IPS-15b (cell line): Measurements from ENCODE around the gene RPIA.

ENCODE experiments used
- H3K27me3 ChIP-seq: one replicate; pipeline ENCODE4 v1.6.1; 2013; ENCODE audit warnings: low read length; ENCODE audit not compliant: control insufficient read depth, insufficient read depth
- H3K36me3 ChIP-seq: one replicate; pipeline ENCODE4 v1.6.1; 2013; ENCODE audit warnings: low read length; ENCODE audit not compliant: control insufficient read depth, insufficient read depth
- H3K4me1 ChIP-seq: one replicate; pipeline ENCODE4 v1.6.1; 2013; ENCODE audit warnings: mild to moderate bottlenecking, low read length; ENCODE audit not compliant: control insufficient read depth, insufficient read depth
- H3K4me3 ChIP-seq: one replicate; pipeline ENCODE4 v1.5.1; 2013; ENCODE audit warnings: low read depth, low read length
- H3K9ac ChIP-seq: one replicate; pipeline ENCODE4 v1.6.1; 2013; ENCODE audit warnings: low read depth, mild to moderate bottlenecking, low read length
- H3K9me3 ChIP-seq: one replicate; pipeline ENCODE4 v1.6.1; 2013; ENCODE audit warnings: mild to moderate bottlenecking, low read length; ENCODE audit not compliant: control insufficient read depth, insufficient read depth

The RPIA gene

DNA sequence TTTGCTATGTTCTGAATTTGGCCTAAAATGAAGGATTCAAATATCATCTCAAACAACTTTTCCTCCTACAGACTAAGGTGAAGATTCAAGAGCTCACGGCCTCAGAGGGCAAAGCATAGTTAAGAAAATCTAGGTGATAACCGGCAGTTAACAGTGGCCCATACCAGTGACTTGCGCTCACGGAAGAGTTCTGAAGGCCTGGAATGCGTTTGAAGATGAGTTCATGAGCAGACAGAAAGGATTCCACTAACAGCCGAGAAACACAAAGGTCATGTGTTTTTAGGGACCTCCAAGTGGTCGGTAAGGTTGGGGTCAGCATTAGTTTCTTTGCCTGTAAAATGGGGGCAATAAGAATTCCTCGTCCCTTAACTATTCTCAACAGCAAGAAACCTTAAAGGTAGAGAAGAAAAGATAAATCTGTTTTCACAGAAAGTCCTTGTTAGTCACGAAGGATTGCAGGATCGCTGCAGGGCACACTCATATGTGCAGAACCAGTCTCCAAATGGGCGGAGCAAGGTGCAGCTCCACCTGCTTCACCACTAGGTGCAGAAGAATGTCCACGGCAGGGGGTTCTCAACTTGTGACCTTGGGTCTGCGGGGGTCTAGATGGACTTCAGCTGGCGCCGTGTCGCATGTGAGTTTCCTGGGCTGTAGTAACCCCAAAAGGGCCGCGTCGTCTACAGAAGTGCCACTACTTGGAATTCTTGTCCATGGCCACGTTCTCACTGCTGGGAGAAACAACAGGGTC lies 708 bp upstream of the RPIA start:
- H3K4me1 ChIP-seq, result no peaks in the 10 kb centered on the region
- H3K4me3 ChIP-seq, result peak overlapping the region; percentile 98
- H3K27me3 ChIP-seq, result peaks cover 9% of the 10 kb centered on the region
- H3K36me3 ChIP-seq, result no peaks in the 10 kb centered on the region
- H3K9ac ChIP-seq, result peak overlapping the region; percentile 91
- peaks cover 2% of the 10 kb centered on the region for H3K9me3 ChIP-seq

DNA sequence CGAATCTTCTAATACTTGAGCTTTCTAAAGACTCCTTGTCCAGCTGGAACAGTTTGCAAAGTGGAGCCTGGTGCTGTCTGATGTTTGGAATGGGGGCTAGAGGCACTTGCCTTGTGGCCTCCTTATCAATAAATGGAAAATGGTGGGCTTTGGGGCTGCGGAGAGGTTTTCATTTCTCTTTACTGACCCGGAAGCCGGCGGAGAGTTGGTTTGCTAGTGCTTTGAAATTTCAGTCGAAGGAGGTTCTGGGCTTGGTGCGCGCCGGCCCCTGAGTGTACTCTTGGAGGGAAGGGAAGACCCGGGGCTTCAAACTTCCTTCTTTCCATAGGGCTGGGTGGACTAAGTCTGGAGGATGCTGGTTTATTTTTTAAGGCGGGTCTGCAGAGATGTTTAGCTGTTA lies 714 bp downstream of the RPIA start:
- no peaks in the 10 kb centered on the region for H3K4me1 ChIP-seq

DNA sequence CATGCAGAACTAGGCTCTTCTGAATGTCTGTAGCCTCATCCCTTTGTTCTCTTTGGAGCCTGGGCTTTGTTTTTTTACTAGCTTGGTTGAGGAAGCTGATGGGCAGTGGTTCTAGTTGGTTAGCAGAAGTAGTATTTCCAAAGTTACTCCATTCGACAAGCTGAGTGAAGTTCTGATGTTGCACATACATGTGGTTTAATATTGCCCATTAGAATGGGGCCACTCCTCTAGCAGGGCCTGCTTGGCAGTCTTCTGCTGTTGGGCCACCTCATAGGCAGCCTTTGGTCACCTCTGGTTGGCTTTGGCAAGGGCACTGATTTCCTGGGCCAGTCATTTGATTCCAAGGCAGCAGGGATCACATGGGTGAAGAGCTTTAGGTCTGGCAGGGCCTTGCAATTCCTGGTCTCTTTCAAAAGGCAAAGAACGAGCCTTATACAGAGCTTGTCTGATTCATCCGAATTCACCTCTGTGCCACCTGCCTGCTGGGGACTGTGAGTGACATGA lies 2.5 kb downstream of the RPIA start:
- no peaks in the 10 kb centered on the region for H3K36me3 ChIP-seq
- no peak overlapping the region for H3K9ac ChIP-seq
- no peaks in the 10 kb centered on the region for H3K4me1 ChIP-seq
- no peak overlapping the region for H3K4me3 ChIP-seq
- H3K9me3 ChIP-seq, result no peaks in the 10 kb centered on the region
- peaks cover 9% of the 10 kb centered on the region for H3K27me3 ChIP-seq

More for the DNA sequence above, 714 bp downstream of the RPIA start:
- no peaks in the 10 kb centered on the region for H3K9me3 ChIP-seq
- H3K27me3 ChIP-seq, result peaks cover 9% of the 10 kb centered on the region
- H3K36me3 ChIP-seq, result no peaks in the 10 kb centered on the region
- peak overlapping the region; percentile 72 for H3K9ac ChIP-seq
- peak overlapping the region; percentile 83 for H3K4me3 ChIP-seq

- Histone ChIP-seq H3K4me3 (no peak overlapping the region), H3K9me3 (no peaks in the 10 kb centered on the region), H3K9ac (no peak overlapping the region), H3K27me3 (peaks cover 9% of the 10 kb centered on the region), H3K36me3 (peaks cover 3% of the 10 kb centered on the region), H3K4me1 (no peaks in the 10 kb centered on the region)
Measured at GRCh38 chr2:88696611-88697010, 5.1 kb downstream of the RPIA start.

- peaks cover 5% of the 10 kb centered on the region for H3K36me3 ChIP-seq
- no peaks in the 10 kb centered on the region for H3K4me1 ChIP-seq
- H3K4me3 ChIP-seq, result no peak overlapping the region
- H3K9ac ChIP-seq, result no peak overlapping the region
- peaks cover 4% of the 10 kb centered on the region for H3K27me3 ChIP-seq
- no peaks in the 10 kb centered on the region for H3K9me3 ChIP-seq
Measured at GRCh38 chr2:88697370-88698026, 6.0 kb downstream of the RPIA start.

DNA sequence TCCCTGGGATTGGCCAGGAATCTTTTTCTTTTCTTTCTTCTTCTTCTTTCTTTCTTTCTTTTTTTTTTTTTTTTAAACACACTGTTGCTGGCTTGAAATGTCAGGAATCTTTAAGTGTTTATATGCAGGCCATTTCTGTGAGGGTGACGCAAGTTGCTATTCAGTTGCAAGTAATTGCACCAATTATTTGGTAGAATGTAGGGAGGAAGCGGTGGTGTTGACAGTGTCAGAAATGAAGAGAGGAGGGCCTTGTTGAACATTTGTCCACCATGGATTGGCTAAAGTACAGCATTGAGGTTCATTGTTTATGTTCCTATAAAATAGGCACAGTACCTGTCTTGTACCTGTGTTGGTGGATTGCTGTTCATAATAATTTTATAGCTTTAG lies 6.5 kb downstream of the RPIA start:
- Histone ChIP-seq H3K9me3 (no peaks in the 10 kb centered on the region), H3K4me3 (no peak overlapping the region), H3K4me1 (no peaks in the 10 kb centered on the region), H3K9ac (no peak overlapping the region), H3K36me3 (peaks cover 6% of the 10 kb centered on the region), H3K27me3 (no peaks in the 10 kb centered on the region)

DNA sequence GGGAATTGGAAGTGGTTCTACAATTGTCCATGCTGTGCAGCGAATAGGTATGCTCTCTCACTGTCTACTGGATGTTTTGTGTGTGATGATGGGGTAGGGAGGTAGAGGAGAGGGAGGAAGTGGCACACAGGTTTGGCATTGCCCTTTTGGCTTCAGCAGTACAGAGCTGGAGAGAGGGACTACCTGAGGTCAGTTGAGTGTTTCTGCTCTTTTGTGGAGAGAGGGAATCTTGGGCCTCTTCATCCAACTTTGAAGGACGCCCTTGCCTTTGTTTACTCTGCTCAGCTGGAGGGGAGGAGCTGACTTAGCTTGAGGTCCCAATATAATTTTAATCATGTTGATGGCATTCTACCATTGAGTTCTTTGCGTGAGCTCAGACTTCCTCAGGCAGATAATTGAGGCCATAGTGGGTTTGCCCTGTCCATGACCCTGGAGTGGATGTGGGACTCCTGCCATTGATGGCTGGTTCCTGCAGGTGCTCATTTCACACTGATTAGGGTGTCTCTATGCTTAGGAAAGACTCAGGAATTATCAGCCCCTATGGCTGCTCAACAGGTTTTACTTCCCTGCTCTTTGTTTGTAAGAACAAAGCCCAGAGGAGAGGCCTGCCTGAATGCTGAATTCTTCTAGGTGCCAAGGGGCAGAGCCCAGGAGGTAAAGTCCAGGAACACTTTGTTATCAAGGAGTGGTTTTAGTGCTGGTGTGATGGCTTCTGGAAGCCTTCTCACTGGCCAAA lies 7.2 kb downstream of the RPIA start:
- no peaks in the 10 kb centered on the region for H3K4me1 ChIP-seq
- H3K36me3 ChIP-seq, result peaks cover 6% of the 10 kb centered on the region
- no peaks in the 10 kb centered on the region for H3K27me3 ChIP-seq
- no peak overlapping the region for H3K4me3 ChIP-seq
- no peak overlapping the region for H3K9ac ChIP-seq
- H3K9me3 ChIP-seq, result no peaks in the 10 kb centered on the region

GRCh38 chr2:88707003-88707402 lies 15.5 kb downstream of the RPIA start:
- H3K27me3 ChIP-seq, result no peaks in the 10 kb centered on the region
- H3K4me3 ChIP-seq, result no peak overlapping the region
- H3K9me3 ChIP-seq, result no peaks in the 10 kb centered on the region
- no peak overlapping the region for H3K9ac ChIP-seq
- no peaks in the 10 kb centered on the region for H3K4me1 ChIP-seq
- H3K36me3 ChIP-seq, result peaks cover 3% of the 10 kb centered on the region

- no peaks in the 10 kb centered on the region for H3K4me1 ChIP-seq
- H3K27me3 ChIP-seq, result no peaks in the 10 kb centered on the region
- no peaks in the 10 kb centered on the region for H3K36me3 ChIP-seq
- no peak overlapping the region for H3K9ac ChIP-seq
- no peaks in the 10 kb centered on the region for H3K9me3 ChIP-seq
- no peak overlapping the region for H3K4me3 ChIP-seq
Measured at GRCh38 chr2:88709181-88709631, 17.7 kb downstream of the RPIA start.

GRCh38 chr2:88711289-88711688 lies 19.8 kb downstream of the RPIA start:
- Histone ChIP-seq H3K4me3 (no peak overlapping the region), H3K9me3 (no peaks in the 10 kb centered on the region), H3K27me3 (no peaks in the 10 kb centered on the region), H3K9ac (no peak overlapping the region), H3K36me3 (no peaks in the 10 kb centered on the region), H3K4me1 (peaks cover 9% of the 10 kb centered on the region)

GRCh38 chr2:88711897-88712296 lies 20.4 kb downstream of the RPIA start:
- H3K27me3 ChIP-seq, result no peaks in the 10 kb centered on the region
- H3K9me3 ChIP-seq, result no peaks in the 10 kb centered on the region
- no peaks in the 10 kb centered on the region for H3K36me3 ChIP-seq
- H3K4me1 ChIP-seq, result peaks cover 9% of the 10 kb centered on the region
- no peak overlapping the region for H3K4me3 ChIP-seq
- no peak overlapping the region for H3K9ac ChIP-seq
